GM10266 (cell line): ENCODE data around the gene GPR108.

Source experiments
- DNase-seq: peaks from one replicate; pipeline ENCODE4 v3.0.0; 2012; ENCODE audit errors: extremely low spot score
- TF ChIP-seq, protein P1 (sequence below): IDR thresholded peaks from 2 replicates; pipeline ENCODE4 v1.5.1; 2012; ENCODE audit warnings: mild to moderate bottlenecking, low read depth; ENCODE audit not compliant: control insufficient read depth, insufficient read depth; ENCODE audit errors: missing control alignments

GPR108 gene

DNA sequence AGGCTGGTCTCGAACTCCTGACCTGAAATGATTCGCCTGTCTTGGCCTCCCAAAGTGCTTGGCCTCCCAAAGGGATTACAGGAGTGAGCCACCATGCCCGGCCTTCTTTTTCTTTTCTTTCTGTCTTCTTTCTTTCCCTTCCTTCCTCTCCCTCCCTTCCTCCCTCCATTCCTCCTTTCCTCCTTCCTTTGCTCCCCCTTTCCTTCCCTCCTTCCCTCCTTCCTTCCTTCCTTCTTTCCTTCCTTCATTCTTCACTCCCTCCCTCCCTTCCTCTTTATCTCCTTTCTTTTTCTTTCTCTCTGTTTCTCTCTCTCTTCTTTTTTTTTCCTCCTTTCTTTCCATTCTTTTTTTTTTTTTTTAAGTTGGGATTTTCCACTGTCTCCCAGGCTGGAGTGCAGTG is 29.0 kb downstream of the GPR108 start:
- TF ChIP-seq, protein P1, sequence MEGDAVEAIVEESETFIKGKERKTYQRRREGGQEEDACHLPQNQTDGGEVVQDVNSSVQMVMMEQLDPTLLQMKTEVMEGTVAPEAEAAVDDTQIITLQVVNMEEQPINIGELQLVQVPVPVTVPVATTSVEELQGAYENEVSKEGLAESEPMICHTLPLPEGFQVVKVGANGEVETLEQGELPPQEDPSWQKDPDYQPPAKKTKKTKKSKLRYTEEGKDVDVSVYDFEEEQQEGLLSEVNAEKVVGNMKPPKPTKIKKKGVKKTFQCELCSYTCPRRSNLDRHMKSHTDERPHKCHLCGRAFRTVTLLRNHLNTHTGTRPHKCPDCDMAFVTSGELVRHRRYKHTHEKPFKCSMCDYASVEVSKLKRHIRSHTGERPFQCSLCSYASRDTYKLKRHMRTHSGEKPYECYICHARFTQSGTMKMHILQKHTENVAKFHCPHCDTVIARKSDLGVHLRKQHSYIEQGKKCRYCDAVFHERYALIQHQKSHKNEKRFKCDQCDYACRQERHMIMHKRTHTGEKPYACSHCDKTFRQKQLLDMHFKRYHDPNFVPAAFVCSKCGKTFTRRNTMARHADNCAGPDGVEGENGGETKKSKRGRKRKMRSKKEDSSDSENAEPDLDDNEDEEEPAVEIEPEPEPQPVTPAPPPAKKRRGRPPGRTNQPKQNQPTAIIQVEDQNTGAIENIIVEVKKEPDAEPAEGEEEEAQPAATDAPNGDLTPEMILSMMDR = no peak
- DNase-seq = no peak

DNA sequence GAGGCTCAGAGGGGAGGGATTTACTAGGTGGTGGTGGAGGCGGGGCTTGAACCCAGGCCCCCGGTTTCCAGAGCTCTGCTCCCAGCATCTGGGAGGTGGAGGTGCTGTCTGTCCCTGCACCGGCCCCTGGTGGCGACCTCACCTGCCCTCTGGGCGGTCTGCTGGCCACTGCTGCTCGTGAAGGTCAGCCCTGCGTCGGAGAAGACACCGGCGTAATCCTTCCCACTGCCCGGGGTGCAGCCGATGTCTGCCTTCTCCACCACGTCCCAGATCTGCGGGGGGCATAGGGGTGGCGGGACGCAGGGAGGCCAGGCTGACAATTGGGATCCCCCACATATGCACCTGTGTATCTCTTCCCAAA is 29.7 kb downstream of the GPR108 start:
- TF ChIP-seq, protein P1 = no peak
- DNase-seq = no peak

DNA sequence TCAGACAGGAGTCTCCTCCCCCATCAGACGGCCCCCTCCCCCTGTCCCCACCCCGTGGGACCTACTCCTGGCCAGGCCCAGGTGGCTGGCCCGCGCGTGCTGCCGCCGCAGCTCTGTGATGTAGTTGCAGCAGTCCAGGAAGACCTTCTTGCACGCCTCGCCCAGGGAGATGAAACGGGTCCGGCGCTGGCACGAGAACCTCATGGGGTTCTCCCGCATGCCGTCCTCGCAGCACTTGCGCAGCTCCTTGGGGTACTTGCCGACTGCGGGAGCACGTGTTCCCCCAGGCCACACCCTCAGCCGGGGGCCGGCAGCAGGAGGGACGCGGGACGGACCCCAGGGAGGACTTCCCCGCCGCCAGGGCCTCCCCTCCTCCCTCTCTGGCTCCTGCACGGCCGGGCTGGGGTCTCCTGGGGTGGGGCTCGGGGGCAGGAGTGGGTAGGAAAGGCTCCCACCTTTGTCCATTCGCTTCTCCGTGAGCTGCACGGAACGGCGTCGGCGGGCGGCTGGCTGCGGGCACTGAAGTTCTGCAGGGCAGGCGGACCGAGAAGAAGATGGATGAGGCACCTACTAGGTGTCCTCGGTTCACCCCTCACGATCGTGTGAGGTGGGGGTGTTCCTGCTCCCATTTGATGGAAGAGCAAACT is 30.2 kb downstream of the GPR108 start:
- TF ChIP-seq, protein P1 = no peak
- no peak for DNase-seq

DNA sequence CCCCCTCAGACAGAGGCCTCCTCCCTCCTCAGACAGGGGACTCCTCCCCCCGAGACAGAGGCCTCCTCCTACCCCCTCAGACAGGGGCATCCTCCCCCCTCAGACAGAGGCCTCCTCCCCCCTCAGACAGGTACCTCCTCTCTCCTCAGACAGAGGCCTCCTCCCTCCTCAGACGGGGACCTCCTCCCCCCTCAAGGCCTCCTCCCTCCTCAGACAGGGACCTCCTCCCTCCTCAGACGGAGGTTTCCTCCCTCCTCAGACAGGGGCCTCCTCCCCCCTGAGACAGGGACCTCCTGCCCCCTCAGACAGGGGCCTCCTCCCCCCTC is 30.8 kb downstream of the GPR108 start:
- no peak for DNase-seq
- TF ChIP-seq, protein P1 = no peak

DNA sequence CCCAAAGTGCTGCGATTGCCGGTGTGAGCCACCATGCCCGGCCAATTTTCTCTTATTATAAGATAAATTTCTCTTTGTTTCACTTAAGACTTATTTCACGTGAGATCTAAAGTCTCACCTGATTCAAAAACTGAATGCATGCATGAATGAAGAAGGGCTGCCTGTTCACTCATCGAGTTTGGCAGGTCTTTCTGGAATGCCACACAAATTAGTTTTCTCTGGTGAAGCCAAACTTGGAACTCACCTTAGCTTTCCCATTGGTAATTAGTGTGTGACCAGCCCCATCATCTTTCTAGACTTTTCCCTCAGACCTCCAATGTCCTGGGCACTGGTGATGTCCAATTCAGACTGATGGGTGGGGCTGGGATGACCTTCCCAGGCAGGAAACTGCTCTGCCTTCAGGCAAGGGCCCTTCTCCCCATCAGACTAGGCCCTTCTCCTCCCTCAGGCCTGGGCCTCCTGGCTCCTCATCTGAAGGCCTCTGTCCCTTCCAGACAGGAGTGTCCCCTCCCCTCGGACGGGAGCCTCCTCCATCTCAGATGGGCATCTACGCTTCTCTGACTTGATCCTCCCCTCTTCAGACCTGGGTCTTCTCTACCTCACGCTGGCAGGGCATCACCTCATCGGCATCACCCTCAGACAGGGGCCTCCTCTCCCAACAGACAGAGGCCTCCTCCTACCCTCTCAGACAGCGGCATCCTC is 31.3 kb downstream of the GPR108 start:
- TF ChIP-seq, protein P1 = no peak
- DNase-seq = no peak

DNA sequence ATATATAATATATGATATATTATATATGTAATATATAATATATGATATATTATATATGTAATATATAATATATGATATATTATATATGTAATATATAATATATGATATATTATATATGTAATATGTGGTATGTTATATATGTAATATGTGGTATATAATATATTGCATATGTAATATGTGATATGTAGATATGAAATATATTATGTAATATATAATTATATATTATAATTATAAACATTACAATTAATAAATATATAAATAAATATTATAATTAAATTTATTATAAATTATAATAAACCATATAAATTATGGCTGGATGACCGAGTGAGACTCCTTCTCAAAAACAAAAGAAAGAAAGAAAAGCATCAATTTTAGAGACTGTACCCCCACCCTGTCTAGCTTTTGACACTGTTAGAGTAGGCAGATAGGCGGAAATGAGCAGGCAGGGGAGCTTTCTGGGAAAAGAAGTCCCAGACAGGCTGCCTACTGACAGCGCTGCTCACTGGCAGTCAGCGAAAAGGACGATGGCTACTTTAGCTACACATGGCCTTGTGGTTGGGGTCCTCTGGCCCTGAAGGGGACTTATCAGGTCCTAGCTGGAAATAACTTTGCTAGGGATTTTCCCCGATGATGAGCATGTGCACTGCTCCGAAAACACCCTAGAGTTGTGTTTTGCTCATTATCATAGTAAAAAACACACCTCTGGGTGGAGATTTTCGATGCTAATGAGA is 36.6 kb downstream of the GPR108 start:
- no peak for DNase-seq
- TF ChIP-seq, protein P1 = no peak

DNA sequence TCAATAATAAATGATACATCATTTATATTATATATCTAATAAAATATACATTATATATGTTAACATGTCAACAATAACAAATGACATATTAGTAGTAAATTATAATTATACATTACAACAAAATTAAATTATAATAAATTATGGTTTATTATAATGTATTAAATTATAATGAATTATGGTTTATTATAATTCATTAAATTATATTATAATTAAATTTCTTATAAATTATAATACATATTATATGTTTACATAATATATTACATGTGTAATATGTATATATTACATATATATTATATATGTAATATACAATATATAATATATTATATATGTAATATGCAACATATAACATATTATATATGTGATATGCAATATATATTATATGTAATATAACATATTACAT is 37.4 kb downstream of the GPR108 start:
- no peak for DNase-seq
- TF ChIP-seq, protein P1 = no peak
